Endometrium (tissue), 2 donors: ENCODE results near the gene LRRC15.

ENCODE experiments used
- FAIRE-seq: peaks from 2 replicates; lab custom pipeline; 2012; peaks lifted over from hg19 to GRCh38; lab: Jason Lieb, UNC
- donor health status: control.
- donor health status: control.

The LRRC15 gene

GRCh38 chr3:194315088-194315964 is 54.2 kb downstream of the LRRC15 start:
- no peak for FAIRE-seq

- FAIRE-seq: no peak
These were observed 55.0 kb downstream of the LRRC15 start for GRCh38 chr3:194314388-194315068.

DNA sequence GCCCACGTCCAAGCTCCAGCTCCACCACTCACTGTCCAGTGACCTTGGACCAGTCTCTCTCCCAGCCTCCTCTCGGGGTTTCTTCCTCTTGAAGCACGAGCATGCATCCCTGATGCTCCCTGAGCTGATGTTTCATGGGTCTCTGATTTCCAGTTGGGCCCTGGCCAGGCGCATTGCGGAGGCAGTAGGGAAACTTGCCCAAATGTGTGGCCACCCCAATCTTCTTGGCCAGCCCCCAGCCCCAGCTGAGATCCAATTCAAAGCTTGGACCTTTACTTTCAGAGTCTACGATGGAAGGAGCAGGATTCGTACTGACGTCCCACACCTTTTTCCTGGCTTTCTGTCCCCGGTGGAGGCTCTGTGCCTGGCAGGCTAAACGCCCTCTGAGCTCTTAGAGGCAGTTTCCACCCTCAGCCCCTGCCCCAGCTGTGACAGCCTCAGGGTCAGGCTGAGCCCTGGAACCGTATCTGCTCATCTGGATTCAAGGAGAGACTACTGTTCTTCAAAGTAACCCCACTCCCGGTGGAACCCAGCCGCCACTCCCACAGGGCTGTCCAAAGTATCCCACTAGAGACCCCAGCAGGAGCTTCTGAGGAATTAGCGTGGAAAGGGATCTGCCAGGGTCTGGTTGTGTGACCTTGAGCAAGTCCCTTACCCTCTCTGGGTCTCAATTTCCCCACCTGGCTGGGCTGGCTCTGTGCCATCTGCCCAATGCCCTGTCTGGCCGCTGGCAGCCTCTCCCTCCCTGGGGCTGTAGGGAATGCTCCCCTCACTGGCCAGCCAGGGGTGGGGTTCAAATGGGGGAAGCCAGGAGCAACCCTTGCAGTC is 55.8 kb downstream of the LRRC15 start:
- no peak for FAIRE-seq

DNA sequence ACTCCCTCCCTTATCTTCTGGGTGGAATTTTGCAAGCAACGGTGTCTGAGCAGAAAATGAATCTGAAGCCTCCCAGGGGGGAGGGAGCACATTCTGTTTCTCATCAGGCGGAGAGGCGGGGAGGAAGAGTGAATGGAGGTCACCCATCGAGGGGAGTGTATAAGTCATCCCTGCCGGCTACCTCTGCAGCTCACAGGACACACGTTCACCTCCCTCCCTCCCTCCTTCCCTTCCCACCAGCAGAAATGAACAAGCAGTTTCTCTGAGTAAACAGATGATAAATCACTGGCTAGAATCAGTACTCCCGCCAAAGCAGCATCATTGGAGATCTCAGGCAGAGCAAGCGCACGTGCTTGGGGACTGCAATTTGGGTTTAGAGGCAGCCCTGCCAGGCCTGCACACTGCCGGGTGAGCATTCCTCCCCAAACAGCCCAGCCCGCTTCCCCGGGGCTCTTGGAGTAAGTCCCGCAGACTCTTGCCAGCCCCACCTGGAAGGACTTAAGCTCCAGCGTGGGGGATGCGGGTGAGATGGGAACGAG is 56.7 kb downstream of the LRRC15 start:
- FAIRE-seq: no peak

- no peak for FAIRE-seq
These were observed 57.3 kb downstream of the LRRC15 start for GRCh38 chr3:194312186-194312742.

- FAIRE-seq: no peak
These were observed 58.5 kb downstream of the LRRC15 start for GRCh38 chr3:194311000-194311399.

- FAIRE-seq: no peak
These were observed 59.3 kb downstream of the LRRC15 start for GRCh38 chr3:194310060-194310835.

DNA sequence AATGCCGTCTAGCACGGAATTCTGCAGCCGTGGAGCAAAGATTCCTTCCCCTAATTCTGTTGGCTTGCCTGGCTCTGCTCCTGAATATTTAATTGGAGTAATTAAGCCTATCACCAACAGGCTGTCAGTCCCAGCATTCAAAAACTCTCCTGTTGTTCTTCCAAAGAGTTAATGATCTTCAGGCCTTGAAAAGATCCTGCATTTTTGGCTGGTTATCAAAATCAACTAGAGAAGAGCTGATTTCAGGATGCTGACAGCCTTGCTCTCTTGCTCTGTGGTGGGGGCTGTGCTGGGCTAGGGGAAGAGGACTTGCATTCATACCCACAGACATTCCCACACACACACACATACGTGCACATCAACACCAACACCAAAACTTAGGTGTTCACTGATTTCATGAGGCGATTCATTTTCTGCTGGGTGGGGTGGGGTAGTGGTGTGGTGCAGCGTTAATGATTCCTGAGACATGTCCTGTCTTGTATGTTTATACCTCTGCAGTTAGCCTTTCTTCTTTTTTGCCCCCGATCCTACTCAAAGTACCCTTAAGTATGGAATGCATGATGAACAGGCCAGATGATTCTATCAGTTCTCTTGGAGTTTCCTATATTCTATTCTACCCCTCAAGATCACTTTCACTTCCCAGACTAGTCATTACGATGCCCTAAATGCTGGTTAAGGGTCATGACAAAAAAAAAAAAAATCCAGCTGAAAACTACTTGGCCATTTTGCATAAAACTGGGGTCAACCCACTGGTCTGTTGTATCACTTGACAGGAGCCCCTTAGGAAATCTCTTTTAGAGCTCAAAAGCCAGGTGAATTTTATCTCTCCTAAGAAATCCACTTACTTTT is 60.7 kb downstream of the LRRC15 start:
- FAIRE-seq: no peak

GRCh38 chr3:194307849-194308248 is 61.7 kb downstream of the LRRC15 start:
- no peak for FAIRE-seq

DNA sequence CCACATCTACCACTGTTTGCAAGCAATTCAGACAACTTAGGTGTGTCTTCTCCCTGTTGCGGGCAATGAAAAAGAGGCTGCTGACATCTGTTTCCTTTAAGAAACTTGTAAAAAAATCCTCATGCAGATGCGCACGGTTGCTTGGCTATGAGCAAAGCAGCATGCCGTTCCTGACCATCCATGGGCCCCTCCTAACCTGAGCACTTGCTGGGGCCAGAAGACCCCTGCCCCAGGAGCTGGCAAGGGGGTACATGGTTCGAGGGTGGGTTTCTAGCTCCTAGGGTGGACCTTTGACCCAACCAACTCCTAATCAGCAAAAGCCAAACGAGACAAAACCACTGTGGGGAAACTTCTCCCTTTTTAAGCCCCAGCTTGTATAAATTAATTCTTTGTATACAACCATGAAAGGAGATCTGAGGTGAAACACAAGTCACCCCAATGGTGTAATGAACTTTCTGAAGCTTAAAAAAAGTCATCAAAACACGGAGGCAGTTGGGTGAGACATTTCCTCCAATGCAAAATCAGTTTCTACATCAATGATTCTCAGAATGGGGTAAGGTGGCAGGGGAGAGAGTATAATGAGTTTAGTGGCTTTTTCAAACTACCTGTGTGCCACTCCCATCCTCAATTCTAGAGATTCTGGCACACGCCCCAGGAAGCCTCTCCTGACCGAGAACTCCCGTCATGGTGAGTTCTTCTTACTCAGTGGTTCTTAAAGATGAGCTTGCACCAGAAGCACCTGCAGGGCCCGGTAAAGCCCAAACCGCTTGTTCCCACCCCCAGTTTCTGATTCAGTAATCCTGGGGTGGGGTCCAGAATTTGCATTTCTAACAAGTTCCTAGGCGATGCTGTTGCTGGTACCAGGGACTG is 62.5 kb downstream of the LRRC15 start:
- no peak for FAIRE-seq

DNA sequence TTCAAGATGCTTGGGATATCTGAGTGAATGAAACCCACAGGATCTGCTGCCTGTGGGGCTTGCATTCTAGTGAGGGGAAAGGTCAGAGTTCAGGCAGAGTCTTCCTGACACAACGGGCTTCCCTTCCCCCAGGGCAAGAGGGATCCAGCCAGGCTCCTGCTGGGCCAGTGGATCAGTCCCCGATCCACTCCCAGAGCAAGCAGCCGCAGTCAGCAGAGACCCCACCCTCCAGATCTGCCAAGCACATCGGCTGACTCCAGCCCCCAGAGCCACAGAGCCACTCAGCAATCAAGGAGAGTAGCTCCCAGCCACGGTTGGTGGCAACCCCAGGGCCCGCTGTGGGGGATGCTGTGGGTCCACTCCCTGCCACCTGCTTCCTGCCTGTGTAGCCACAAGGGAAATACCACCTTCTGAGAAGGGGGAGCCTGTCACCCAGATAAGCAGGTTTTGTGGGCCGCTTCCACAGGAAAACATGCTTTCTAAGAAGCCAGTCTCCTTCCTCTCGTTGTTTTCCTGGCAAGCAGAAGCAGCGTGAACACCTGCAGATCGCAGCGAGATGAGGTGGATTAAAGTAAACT is 63.3 kb downstream of the LRRC15 start:
- FAIRE-seq: no peak

- no peak for FAIRE-seq
These were observed 64.0 kb downstream of the LRRC15 start for GRCh38 chr3:194305356-194306108.
